NB4 (cell line): Measurements from ENCODE around the gene RAB1A.

Experiments
- POLR2A ChIP-seq: IDR thresholded peaks from 2 replicates; pipeline ENCODE4 v1.6.1; 2011; ENCODE audit warnings: mild to moderate bottlenecking; ENCODE audit not compliant: insufficient read length; ENCODE audit errors: extremely low read depth
- TF ChIP-seq, protein P1 (sequence below): IDR thresholded peaks from one replicate; pipeline ENCODE4 v1.5.1; 2012; ENCODE audit warnings: low read depth, low read length
- TF ChIP-seq, protein P2 (sequence below): IDR thresholded peaks from 2 replicates; pipeline ENCODE4 v1.6.1; 2011; ENCODE audit warnings: low read depth, low read length

DNA sequence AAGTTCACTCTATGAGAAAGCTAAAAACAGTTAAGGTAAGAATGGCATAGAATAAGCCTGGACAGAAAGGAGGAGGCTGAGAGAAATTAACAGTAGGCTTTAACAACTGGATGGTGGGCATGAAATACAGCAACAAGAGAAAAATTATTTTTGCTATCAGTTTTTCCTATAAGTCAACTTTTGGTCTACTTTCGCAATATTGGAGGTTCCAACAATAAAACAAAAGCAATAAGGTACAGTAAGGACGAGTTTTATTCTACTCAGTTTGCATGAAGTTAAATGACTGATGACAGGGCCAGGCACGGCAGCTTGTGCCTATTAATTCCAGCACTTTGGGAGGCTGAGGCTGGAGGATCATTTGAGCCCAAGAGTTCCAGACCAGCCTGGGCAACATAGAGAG lies 17.3 kb downstream of the RAB1A start:
- TF ChIP-seq POLR2A, result no peak
- TF ChIP-seq, protein P1, sequence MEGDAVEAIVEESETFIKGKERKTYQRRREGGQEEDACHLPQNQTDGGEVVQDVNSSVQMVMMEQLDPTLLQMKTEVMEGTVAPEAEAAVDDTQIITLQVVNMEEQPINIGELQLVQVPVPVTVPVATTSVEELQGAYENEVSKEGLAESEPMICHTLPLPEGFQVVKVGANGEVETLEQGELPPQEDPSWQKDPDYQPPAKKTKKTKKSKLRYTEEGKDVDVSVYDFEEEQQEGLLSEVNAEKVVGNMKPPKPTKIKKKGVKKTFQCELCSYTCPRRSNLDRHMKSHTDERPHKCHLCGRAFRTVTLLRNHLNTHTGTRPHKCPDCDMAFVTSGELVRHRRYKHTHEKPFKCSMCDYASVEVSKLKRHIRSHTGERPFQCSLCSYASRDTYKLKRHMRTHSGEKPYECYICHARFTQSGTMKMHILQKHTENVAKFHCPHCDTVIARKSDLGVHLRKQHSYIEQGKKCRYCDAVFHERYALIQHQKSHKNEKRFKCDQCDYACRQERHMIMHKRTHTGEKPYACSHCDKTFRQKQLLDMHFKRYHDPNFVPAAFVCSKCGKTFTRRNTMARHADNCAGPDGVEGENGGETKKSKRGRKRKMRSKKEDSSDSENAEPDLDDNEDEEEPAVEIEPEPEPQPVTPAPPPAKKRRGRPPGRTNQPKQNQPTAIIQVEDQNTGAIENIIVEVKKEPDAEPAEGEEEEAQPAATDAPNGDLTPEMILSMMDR, result no peak
- TF ChIP-seq, protein P2, sequence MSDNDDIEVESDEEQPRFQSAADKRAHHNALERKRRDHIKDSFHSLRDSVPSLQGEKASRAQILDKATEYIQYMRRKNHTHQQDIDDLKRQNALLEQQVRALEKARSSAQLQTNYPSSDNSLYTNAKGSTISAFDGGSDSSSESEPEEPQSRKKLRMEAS, result no peak
